GM18909 (cell line): ENCODE measurements around the gene RHOH.

Experiments used
- ATAC-seq: cut with Tn5 transposase; IDR thresholded peaks from one replicate; pipeline ENCODE4 v1.9.1; 2021; ENCODE audit warnings: mild to moderate bottlenecking; ENCODE audit not compliant: unreplicated experiment, poor library complexity

RHOH gene

DNA sequence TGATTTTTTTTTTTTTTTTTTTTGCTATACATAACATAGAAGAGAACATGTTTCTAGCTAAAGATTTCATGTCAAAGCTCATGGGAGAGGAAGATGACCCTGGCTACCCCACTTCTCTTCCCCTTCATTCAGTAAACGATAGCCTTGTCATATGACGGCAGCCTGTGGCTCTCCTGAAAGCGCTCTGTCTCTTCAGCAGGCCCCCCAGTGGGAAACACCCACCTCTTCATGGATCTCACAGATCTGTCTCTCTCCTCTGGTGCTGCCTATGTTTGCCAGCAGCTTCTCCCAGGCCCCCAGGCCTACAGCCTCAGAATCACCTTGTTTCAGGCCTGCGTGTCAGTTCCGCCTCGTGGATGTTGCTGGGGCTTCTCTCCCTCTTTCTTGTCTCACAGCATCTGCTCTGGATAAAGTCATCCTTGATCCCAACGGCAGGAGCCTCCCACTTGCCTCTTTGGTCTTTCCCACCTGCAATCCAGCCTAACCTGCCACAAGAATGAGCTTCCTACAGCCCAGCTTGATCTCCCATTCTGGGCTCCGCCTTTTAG is 34.6 kb downstream of the RHOH start:
- ATAC-seq = no peak

DNA sequence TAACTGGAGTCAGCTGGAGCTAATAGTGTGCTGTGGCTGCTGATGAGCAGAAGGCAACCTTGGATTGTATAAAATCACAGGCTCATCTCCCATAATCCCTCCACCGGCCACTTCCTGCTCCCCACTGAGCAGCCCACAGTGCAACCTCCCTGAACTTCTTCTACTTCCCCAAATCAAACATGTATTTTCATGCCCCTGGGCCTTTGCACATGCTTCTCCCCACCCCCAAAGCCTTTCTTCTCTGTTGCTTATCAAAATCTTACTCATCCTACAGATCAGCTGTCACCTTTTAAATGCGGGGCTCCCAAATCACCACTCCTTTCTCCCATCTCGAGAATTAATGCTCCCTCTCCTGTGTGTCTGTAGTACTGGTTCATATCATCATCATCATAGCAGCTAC is 35.8 kb downstream of the RHOH start:
- no peak for ATAC-seq

DNA sequence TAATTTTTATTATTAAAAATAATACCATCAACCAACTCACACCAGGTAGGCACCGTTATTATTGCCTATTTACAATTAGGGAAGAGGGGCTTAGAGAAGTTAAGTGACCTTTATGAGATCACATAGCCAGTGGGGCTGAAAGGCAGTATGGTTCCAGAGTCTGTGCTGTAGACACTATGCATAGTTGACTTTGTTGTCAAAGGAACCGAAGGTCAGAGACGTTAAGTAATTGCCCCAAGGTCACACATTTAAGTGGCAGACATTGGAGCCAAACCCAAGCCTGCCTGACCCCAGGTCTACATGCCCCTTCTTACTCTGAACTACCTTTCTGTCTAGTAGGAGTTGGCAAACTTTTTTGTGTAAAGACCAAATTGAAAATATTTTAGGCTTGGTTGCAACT is 36.4 kb downstream of the RHOH start:
- ATAC-seq = no peak

DNA sequence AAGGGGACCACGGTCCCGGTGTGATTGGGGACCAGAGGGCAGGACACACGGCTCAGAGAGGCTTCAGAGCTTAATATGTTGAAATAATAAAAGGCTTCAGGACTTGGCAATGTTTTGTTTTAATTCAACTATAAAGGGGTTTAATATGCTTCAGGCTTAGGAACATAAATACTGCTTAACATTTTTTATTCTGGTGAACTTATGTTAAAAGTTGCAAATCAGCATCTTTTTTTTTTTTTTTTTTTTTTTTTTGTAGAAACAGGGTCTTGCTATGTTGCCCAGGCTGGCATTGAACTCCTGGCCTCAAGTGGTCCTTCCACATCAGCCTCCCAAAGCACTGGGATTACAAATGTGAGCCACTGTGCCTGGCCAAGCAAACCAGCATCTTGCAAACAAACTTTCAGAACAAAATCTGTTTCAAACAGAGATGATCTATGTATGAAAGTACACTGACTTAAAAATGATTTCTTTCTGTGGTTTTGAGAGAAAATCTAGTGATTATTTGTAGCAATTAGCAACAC is 37.7 kb downstream of the RHOH start:
- no peak for ATAC-seq

DNA sequence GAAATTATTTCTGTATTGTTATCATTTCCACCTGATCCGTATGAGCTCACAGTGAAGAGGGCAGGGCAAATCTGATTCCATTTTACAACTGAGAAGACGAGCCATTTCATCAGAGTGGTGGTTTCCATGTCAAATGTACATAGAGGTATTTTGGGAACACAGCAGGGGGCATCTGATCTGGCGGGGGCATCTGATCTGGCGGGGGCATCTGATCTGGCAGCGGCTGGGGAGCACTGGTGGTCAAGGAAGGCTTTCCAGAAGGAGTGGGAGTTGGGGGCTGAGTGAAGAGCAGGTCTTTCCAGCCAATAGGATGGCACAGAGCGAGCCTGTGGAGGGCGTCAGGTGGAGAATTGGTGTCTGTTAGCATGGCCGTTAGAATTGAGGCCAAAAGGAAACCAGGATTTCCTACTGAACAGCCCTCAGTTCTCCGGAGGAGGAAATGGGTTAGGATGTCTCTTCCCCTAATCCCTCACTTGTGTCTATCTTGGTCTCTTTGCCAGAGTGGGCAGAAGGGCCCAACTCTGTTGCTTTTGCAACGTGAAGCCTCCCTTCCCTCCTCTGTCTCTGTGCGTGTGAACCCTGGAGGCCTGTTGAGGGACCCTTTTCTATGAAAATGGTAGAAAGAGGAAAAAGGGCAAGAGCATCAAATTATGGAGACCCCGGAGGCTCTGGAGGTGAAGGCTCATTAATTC is 41.3 kb downstream of the RHOH start:
- no peak for ATAC-seq

DNA sequence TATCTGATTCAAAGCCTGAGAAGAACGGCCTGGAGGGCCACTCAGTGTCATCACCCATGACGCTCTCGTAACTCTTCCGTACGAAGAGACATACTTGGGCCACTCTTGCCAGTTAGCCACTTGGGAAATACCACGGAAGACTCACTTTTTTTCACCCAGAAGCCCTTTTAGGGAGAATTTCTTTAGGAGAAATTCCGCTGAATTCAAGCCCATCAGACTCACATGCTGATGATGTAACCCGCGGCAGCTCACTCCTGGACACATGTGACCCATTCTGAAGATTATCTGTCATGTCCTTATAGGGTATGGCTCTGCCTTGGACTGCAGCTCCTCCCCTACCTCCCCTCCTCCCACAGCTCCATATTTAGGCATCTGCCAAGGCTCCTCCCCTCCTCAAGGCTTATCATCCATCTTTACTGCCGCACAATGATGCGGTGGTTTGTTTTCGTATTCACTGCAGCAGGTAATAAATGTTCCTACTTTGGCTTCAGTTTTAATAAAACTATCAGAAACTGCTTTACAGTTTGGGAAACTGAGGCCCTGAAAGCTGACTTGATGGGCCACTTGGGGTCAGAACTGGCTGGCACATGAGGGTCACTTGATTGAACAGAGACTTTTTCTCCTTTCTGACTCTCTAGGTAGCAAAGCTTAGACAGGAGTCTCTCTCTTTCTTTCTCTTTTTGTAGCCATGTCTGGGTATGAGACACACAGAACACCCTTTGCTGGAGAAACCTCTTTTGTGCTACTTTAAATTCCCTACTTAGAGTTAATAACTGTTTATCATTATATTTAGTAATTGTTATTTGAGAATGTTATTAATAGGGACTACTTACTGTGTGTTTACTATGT is 42.1 kb downstream of the RHOH start:
- ATAC-seq = no peak

DNA sequence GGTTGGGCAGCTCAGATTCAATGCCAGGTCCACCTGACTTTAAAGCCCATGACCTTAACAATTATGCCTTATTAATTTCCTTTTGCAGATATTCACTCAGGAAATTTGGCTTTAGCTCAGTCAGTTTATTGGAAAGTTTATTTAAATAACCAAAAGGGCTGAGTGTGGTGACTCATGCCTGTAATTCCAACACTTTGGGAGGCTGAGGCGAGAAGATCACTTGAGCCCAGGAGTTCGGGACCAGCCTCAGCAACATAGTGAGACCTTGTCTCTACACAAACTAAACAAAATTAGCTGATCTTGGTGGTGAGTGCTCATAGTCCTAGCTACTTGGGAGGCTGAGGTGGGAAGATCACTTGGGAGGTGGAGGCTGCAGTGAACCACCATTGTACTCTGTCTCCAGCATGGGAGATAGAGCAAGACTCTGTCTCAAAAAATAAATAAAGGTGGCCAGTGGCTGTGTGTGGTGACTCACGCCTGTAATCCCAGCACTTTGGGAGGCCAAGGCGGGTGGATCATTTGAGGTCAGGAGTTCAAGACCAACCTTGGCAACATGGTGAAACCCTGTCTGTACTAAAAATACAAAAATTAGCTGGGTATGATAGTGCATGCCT is 43.3 kb downstream of the RHOH start:
- no peak for ATAC-seq

DNA sequence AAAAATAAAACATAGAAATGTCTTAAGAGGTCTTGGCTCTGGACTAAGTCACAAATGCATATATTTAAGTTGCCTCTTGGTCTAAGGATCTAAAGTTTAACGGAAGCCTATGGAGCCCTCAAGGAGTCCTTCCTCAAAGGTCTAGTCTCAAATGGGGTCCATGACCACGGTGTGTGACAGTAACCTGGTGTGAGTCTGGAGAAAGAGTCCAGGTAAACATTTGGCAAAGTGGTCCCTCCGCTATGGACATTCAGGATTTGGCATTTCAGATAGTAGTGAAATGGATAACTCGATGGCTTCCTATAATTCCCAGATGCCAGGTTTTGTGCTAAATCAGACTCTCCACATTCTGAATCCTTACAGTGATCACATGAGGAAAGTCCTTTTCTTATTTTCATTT is 44.2 kb downstream of the RHOH start:
- no peak for ATAC-seq

DNA sequence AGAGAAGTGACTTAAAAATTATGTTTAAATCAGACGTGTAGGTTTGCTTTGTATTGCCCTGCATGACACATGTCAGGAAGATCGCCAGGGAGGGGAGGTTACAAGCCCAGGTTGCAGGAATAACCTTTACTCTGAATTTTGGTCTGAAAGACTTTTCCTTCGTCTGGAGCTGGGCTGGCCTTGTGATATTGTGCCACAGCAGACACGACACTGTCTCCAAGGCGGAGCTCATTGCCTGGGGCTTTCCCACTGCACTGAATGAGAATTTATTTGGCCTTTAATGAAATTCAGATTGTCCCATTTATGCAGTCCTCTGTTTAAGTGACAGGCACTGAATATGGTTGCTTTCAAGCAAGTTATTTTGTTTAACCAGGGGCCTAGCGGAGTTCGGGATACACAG is 45.1 kb downstream of the RHOH start:
- no peak for ATAC-seq

DNA sequence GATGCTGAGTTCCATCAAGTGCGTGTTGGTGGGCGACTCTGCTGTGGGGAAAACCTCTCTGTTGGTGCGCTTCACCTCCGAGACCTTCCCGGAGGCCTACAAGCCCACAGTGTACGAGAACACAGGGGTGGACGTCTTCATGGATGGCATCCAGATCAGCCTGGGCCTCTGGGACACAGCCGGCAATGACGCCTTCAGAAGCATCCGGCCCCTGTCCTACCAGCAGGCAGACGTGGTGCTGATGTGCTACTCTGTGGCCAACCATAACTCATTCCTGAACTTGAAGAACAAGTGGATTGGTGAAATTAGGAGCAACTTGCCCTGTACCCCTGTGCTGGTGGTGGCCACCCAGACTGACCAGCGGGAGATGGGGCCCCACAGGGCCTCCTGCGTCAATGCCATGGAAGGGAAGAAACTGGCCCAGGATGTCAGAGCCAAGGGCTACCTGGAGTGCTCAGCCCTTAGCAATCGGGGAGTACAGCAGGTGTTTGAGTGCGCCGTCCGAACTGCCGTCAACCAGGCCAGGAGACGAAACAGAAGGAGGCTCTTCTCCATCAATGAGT is 46.6 kb downstream of the RHOH start:
- ATAC-seq = no peak

DNA sequence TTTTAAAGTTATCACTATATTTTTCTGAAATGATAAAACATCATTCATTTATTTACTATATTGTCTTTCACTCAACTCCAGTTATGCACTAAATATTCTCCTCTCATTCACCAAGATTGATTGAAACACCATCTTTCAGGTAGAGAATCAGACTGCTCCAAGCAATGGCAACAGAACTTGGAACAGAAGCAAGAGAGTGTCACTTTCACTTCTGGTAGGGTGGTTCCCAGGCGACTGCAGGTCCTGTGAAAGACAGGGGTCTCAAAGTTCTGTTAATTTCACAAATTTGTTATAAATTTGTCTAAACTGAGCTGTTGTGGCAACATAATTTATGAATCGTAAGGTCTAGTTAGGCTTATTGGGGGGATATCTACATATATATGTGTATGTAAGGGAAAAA is 47.8 kb downstream of the RHOH start:
- ATAC-seq = no peak

DNA sequence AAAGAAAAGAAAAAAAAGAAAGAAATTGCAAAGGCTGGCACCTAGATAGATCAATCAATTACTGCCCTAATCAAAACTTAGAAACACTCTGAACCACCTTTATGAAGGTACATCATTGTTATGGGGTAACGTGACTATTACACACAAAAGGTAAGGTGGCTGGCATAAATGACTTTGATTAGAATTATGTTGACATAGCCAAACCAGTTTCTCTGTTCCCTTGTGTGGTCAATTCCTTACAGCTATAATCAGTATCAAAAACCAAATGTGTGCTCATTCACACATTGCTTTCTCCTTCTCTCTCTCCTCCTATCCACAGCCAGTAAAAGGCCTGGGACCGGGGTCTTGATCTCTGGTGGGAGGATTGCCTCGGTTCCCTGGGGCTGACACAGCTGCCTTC is 48.7 kb downstream of the RHOH start:
- ATAC-seq = no peak

DNA sequence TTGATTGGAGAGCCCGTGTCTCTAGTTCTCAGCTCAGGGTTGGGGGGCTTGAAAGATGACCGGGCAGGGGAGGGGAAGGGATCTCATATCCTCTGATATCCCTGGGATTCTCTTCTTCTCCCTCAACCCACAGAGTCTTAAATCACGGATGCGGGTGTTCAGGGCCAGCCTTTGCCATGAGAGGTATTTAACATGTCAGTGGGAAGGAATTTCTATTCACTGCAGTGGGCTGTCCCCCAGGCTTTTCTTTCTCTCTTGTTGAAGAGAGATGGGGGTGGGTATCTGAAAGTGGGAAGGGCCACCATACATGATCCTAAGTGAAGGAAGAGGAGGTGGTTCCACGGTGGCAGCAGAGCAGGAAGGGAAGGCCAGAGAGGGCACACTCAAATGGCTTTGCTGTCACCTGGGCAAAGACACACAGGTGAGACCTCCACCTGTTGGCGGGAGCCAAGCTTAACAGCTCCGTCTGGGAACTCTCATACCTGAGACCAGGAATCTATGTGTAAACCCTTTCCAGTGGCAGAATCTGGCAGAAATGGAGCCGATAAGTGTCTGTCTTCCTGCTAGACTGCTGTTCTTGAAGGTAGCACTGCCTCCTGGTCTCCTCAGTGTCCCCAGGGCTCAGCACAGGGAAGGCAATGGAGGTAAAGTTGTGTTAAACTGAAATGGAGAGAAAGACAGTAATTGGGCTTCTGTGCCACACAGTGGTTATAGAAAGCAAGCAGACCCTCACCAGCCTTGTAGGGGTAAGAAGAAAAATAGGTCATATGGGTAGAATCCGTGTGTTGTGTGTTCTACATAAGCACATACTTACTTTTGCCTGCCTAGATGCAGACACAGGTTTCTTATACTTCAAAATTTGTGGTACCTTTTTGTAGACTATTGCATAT is 49.4 kb downstream of the RHOH start:
- no peak for ATAC-seq

DNA sequence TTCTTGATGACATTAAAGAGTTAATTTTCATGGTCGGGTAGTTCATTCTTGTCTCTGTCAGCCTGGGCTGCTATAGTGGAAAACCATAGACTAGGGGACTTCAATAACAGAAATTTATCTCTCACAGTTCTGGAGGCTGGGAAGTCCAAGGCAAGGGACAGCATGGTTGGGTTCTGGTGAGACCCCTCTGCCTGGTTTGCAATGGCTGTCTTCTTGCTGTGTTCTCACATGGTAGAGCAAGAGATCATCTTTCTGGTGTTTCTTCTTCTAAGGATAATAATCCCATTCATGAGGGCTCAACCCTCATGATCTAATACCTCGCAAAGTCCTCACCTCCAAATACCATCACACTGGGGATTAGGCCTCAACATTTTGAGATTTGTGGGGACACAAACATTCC is 50.1 kb downstream of the RHOH start:
- ATAC-seq = no peak

DNA sequence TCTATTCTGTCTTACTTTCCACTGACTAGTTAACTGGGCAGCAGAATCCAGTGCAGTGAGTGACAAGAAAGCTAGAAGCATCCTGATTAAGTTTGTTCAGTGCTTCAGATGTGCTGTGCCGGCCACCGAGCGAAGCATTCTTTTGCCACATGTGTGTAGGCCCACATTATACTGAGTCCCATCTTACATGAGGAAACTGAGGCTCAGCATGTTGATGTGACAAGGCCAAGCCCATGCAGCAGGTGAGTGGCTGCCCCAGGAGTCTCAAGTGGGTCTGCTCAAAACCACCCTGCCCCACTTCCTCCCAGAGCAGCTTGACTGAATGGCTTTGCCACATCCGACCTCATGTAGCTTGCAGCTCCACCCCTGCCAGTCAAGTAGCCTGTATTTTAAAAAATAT is 50.5 kb downstream of the RHOH start:
- ATAC-seq = no peak

DNA sequence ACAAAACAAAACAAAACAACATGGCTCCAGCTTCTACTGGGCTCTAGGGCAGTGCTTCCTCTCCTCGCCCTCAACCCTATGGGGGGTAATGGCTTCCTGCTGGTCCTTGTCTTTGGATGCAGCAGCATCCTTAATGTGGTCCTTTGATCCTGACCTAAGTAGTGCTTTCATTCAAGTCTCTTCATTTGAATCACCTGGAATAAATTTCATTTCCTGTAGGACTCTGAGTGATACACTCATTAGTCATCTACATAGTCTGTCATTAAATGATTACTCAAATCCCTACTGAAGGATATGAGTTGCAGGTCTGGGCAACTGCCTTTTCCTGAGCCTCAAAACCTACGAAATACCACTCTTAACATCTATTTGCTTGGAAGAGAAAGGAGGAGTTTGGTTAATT is 54.5 kb downstream of the RHOH start:
- no peak for ATAC-seq

DNA sequence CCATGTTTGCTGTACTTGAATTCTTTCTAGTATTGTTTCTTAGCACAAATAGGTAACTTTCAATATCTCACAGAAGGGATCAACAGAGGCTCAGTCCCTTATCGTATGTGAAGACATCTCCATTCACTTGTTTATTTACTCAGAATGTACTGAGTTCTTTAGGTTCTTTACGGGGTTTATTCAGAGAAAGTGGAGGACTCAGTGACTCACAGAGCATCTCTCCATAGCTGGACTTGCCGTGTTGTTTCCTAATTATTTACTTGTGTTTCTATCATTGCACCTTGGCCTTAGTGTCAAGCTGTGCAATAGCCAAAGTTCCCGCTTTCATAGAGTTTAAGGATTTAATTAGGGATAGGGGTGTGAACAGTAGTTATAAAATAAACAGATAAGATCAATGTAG is 57.1 kb downstream of the RHOH start:
- no peak for ATAC-seq

DNA sequence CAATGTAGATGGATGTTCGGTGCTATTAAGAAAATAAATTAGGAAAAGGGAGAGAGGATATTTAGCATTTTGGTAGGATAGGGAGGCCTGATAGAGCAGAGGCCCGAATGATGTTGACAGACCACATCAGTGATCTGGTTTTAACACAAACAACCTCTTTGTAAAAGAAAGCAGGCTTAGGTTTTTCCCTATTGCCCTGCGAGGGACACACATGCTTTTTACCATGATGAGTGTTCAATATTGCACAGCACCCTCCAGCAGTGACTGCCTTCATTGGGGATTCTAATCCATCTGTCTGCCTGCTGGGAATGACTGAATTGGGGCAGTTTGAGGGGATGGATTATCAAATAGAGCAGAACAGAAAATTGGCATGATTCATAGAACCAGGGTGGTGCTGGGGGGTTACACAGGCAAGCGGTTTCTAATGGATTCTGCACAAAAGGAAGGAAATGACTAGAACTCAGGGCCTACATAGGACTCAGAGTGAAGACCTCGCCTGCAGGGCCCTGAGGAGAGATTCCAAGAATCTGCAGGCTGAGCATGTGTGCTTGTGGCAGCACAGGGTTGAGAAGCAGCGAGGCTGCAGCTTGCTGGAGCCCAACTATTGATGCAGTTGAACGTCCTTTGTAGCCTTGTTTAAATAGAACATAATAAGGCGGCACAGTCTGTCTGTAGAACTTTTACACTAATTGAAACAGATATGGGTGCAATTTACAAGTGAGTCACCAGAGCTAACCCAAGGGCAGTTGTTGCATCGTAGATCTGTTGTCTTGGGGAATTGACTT is 58.0 kb downstream of the RHOH start:
- no peak for ATAC-seq
